Suprapubic skin (tissue), 4 donors: ENCODE data around the gene SH3YL1.

Experiments used
- EP300 ChIP-seq: sonication (generic); formaldehyde crosslinking; IDR thresholded peaks from one replicate; pipeline ENCODE4 v1.6.1; 2017; ENCODE audit warnings: antibody characterized with exemption
- POLR2A ChIP-seq, 2 donors: fragments of 450-650 bp; IDR thresholded peaks; one replicate each; pipeline ENCODE4 v1.6.1; 2017; ENCODE audit warnings: antibody characterized with exemption in 2 of 2, mild to moderate bottlenecking in 2 of 2, moderate library complexity in 2 of 2
- POLR2AphosphoS5 ChIP-seq, 3 donors: sonication (generic); formaldehyde crosslinking; IDR thresholded peaks; one replicate each; pipeline ENCODE4 v1.6.1; 2017; ENCODE audit warnings: antibody characterized with exemption in 3 of 3
- TF ChIP-seq, protein P1 (sequence below), 2 donors: fragments of 200-600 bp in 1 of 2; fragments of 450-650 bp in 1 of 2; sonication (generic) in 1 of 2; IDR thresholded peaks; one replicate each; pipeline ENCODE4 v1.5.1; 2016 to 2019; ENCODE audit warnings: antibody characterized with exemption in 2 of 2, mild to moderate bottlenecking in 1 of 2, moderate library complexity in 1 of 2

DNA sequence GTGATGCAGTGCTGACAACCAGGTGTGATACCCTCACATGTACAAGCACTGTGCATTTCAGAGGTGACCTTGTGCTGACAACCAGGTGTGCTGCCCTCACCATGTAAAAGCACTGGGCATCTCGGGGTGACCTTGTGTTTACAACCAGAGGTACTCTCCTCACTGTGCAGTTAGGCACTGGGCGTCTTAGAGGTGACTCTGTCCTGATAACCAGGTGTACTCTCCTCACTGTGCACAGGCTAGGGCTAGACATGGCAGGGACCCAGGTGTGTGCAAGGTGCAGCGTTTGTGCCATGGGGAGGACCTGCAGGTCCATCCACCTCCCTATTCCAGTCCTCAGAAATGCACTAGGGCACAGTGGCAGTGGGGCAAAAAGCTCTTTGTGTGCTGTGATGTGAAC, 32.5 kb upstream of the SH3YL1 start:
- TF ChIP-seq POLR2A (IDR thresholded peaks at IDR 0.05): no peak
- TF ChIP-seq, protein P1, sequence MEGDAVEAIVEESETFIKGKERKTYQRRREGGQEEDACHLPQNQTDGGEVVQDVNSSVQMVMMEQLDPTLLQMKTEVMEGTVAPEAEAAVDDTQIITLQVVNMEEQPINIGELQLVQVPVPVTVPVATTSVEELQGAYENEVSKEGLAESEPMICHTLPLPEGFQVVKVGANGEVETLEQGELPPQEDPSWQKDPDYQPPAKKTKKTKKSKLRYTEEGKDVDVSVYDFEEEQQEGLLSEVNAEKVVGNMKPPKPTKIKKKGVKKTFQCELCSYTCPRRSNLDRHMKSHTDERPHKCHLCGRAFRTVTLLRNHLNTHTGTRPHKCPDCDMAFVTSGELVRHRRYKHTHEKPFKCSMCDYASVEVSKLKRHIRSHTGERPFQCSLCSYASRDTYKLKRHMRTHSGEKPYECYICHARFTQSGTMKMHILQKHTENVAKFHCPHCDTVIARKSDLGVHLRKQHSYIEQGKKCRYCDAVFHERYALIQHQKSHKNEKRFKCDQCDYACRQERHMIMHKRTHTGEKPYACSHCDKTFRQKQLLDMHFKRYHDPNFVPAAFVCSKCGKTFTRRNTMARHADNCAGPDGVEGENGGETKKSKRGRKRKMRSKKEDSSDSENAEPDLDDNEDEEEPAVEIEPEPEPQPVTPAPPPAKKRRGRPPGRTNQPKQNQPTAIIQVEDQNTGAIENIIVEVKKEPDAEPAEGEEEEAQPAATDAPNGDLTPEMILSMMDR (IDR thresholded peaks at IDR 0.05): no peak
- TF ChIP-seq POLR2AphosphoS5 (IDR thresholded peaks at IDR 0.05): no peak
- no peak for TF ChIP-seq EP300
